ENCODE results near the gene MYO18A.

DNA sequence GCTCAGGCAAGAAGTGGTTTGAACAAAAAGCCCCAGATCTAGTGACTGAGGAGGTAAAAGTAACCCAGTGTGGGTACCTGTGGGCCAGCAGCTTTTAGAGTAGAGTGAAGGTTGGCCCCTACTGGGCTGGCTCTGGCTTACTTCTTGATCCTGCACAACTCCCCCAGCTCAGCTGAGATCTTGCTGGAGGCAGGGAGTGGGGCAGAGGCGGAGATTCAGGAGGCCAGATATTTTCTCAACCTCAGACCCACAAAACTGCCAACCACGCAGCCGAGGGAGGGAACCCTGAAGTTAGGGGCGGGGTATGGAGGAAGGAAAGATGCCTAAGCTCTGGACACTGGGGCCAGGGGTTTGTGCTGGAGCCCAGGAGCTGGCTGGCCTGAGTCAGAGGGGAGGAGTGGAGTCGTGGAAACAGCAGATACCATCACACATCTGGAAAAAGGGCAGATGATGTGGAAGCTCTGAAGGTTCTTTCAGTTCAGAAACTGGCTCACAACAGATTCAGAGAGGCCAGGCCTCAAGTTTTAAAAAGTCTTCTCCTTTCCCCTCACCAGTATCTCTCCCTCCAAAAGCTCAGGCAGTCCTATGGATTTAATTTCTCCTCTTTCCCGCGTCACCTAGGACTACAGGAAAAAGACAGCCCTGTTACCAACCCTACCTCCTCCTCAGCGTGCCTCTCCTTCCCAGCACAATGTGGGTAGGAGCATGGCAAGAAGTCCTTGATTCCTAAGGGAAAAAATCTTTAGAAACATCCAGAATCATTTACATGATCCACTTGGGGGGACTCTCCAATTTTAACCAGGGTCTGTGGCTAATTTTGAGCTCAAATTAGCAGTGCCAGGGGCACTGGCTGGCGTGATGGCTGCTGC is 48.1 kb downstream of the MYO18A start:
- TF ChIP-seq POLR2AphosphoS5 (IDR thresholded peaks at IDR 0.05; ENCODE audit: low read depth, low read length) (no peak), SIN3A (IDR thresholded peaks at IDR 0.05; ENCODE audit: borderline replicate concordance, insufficient read depth, low read length) (no peak), TAF1 (IDR thresholded peaks at IDR 0.05; ENCODE audit: borderline replicate concordance, insufficient read depth, low read length) (no peak)
